T-helper 1 cell treated with Interleukin-12 subunit alpha and Interleukin-12 subunit beta and Interleukin-4 antibody, amounts not matched to agents 30 ng/mL and 1 ng/mL, for 36 hours (primary cell): ENCODE measurements around the gene SRSF8. TPM values are rescaled to one million over a fixed set of nuclear protein-coding genes. Genes with fewer than 3 reads are reported as not detected.
"Not testable (repeated sequence)": the region's sequence is repeated elsewhere in the genome, so short reads cannot be mapped to it uniquely, and the experiment has no call there.

ENCODE experiments used
- intact Hi-C: fragments of 100-400 bp; cut with micrococcal nuclease; formaldehyde crosslinking; loops from one replicate; pipeline ENCODE4 v1.15.1; 2024
- total RNA-seq: library from RNA; stranded (reverse); gene quantifications from 2 replicates; pipeline ENCODE4 v1.2.3, GENCODE V29; 2022

The SRSF8 gene
- total RNA-seq, 1 donor from 2014 or later: 41.6 TPM

GRCh38 chr11:95092549-95093324 is 26.0 kb downstream of the SRSF8 start:
- intact Hi-C loops: loop anchor here (1.0 to 5.0 kb wide), 5 partner anchors 22 to 1895 kb away; partner anchors contain the start of gene SLC36A4

DNA sequence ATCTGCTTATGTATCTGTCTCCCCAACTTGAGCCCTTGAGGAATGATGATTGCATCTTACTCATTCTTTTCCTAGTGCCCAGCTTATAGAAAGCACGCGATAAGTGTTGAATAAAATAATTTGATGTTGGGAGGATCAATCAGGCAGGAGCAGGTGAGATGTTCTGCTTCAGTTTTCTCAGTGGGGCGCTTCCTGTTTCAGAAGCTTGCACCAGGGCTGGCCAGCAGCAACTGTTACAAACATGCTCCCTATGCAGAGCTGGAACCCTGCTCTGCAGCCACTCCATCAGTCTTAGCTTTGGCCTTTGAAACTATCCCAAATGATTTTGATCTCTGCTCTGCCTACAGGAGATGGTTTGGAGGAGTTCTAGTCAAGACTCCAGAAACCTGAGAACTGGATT is 26.8 kb downstream of the SRSF8 start:
- intact Hi-C loops: loop anchor here (1.0 to 5.0 kb wide), 5 partner anchors 21 to 1896 kb away; partner anchors contain the start of gene SLC36A4

- intact Hi-C loops: no loop called here
Observed at GRCh38 chr11:95095858-95096587, 29.3 kb downstream of the SRSF8 start.

DNA sequence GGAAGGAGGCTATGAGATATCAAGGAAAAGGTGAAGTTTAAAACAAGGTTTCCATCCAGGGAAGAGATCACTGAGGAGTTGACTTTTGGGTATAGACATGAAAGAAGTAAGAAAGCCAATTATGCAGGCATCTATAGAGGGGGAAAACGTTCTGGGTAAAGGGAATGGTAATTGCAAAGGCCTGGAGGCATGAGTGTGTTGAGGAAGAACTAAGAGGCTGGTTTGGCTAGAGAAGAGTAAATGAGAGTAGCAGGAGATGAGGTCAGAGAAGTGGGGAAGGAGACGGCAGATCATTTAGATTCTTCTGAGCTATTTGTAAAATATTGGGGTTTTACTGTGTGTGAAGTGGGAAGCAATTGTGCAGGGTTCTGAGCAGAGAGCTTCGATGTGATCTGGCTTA is 30.5 kb downstream of the SRSF8 start:
- intact Hi-C loops: no loop called here

DNA sequence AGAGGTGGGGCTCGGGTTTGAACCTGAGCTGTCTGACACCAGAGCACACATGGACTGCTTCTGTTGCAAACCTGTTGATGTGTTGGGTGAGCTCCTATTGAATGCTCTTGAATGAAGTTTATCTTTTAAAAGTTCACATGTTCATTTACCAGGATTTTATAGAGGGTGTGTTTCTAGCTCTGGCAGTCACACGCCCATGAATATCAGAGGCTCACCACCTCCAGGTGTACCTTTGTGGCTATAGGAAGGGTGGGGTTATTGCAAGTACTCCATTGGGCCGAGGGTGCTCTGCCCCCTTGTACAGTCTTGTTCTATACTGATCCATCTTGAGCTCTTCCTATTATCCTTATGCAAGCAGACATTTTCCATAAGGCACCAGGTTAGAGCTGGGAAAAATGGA is 32.1 kb downstream of the SRSF8 start:
- intact Hi-C loops: no loop called here

GRCh38 chr11:95100191-95100648 is 33.5 kb downstream of the SRSF8 start:
- intact Hi-C loops: no loop called here

- intact Hi-C loops: no loop called here
Observed at GRCh38 chr11:95100856-95101507, 34.3 kb downstream of the SRSF8 start.

DNA sequence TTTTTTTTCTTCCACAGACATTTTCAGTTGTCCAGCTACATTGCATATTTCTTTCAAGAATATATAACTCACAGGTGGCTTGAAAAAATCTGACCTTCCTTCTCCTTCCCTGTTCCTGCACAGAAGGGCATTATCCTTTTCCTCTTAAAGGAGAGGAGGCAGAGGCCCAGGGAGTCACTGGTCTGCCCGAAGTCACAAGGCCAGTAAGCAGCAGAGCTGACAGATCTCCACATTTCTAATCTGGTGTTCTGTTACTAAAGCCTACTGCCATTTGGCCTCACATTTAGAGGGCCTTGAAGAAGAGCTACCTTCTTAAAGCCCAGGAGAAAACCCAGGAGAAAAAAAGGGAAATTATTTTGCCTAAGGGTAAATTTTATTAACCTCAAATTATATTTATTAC is 35.2 kb downstream of the SRSF8 start:
- intact Hi-C loops: no loop called here

- intact Hi-C loops: no loop called here
Observed at GRCh38 chr11:95102733-95103132, 36.0 kb downstream of the SRSF8 start.

DNA sequence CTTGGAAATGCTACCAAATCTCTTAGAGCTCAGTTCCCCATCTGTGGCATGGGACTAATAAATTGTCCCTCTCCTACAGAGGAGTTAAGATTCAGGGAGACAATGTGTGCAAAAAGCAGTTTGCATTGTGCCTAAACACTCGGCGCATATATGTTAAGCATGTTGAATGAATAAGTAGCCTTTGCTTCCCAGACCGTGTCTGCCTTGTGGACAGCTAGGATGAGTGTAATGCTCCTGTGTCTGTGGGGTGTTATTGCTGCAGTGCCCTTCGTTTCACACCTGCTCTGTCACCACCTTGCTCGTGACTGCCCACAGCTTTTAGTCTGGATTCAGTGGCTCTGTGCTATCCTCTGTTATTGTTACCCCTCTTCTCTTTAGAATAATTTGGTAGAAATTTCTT is 37.0 kb downstream of the SRSF8 start:
- intact Hi-C loops: no loop called here

DNA sequence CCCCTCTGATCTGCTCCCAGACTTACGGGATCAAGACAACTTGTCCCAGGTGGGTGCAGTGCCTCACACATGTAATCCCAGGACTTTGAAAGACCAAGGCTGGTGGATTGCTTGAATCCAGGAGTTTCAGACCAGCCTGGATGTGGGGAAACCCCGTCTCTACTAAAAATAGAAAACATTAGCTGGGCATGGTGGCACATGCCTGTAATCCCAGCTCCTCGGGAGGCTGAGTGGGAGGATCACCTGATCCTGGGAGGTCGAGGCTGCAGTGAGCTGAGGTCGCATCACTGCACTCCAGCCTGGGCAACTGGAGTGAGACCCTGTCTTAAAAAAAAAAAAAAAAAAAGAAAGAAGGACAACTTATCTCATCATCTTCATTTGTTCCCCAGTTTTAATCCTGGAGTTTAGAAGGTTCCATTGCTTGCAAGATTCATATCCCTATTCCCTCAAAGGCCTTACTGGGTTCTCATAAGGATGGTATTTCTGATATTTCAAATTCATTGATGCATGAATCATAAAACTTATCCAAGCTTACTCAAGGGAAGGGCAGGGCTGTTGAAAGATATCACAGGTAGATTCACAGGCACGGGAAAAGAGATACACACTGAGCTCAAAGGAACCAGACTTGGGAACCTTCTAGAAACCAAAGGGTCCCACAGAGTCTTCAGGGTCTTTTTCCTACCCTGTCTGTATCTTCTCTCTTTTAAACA is 37.6 kb downstream of the SRSF8 start:
- intact Hi-C loops: no loop called here

GRCh38 chr11:95104856-95105255 is 38.1 kb downstream of the SRSF8 start:
- intact Hi-C loops: no loop called here

DNA sequence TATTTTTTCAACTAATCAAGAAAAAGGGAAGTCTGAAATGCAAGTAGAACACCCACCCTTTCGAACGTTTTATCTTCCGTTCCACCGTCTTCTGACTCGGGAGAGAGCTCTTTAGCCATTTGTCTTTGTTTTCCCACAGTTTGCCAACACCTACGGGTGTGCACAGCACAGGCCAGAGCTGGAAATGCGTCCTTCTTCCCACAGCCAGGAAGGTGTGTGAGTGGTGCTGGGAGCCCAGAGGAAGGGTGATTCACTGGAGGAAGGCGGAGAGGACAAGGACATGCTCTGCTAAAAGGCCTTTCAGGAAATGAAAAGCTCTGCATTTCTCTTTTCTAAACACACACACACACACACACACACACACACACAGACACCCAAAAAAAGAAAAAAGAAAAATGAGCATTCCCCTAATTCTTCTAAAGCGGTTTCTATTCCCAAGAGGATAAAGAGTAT is 41.5 kb downstream of the SRSF8 start:
- intact Hi-C loops: no loop called here

GRCh38 chr11:95108671-95109551 is 42.2 kb downstream of the SRSF8 start:
- intact Hi-C loops: no loop called here

DNA sequence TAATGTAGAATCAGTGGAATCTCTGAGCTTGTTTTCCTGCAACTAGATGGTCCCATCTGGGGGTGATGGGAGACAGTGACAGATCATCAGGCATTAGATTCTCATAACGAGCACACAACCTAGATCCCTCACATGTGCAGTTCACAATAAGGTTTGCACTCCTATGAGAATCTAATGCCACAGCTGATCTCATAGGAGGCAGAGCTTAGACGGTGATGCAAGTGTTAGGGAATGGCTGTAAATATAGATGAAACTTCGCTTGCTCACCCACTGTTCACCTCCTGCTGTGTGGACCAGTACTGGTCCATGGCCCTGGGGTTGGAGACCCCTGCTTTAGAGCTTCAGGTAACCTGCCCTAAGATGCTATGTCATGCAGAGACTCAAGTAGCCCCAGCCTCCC is 44.8 kb downstream of the SRSF8 start:
- intact Hi-C loops: not testable (repeated sequence)

DNA sequence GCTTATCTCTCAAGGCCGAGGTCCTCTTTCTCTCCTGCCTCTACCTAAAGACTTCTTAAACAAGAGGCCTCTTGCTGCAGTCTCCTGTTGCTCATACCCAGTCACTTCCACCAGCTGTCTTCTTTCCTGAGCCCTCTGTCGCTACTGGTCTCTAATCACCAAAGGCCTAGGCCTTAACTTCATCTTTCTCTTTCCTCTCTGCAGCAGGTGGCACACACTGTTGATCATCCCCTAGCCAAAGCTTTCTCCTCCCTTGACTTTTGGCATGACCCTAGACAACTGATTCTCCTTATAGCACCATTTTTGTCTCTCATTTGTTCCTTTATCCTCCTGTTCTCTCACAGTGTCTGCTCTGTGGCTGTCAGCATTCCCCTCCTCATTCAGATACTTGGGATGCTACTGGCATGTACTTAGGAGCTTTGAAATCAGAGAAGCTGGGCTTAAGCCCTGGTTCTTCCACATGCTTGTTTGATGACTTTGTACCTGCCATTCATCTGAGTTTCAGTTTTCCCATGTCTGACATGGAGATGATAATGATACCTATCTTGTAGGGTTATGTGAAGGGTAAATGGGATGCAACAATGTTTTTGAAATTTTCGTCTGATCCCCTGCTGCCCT is 45.3 kb downstream of the SRSF8 start:
- intact Hi-C loops: no loop called here

- intact Hi-C loops: loop anchor here (2.0 kb wide), 1 partner anchor 23 kb away; no protein-coding TSS in a partner anchor
Observed at GRCh38 chr11:95115597-95115996, 48.9 kb downstream of the SRSF8 start.

GRCh38 chr11:95119361-95120060 is 52.8 kb downstream of the SRSF8 start:
- intact Hi-C loops: no loop called here
